ENCODE results near the gene GRIK3. TPM values are rescaled to one million over a fixed set of nuclear protein-coding genes. Genes with fewer than 3 reads are reported as not detected.
"Not testable (repeated sequence)": the region's sequence is repeated elsewhere in the genome, so short reads cannot be mapped to it uniquely, and the experiment has no call there.

GRIK3 gene
- not detected for total RNA-seq
- polyA plus RNA-seq = not detected
- total RNA-seq = 0 to 0.08 (median 0) reads per million in 6 experiments

GRCh38 chr1:37034121-37035013, at the start of gene GRIK3:
GRIK3 (minus strand) TSS chr1:37034515; CDS start chr1:37034108, 407 bp downstream.
- no peak for ATAC-seq

DNA sequence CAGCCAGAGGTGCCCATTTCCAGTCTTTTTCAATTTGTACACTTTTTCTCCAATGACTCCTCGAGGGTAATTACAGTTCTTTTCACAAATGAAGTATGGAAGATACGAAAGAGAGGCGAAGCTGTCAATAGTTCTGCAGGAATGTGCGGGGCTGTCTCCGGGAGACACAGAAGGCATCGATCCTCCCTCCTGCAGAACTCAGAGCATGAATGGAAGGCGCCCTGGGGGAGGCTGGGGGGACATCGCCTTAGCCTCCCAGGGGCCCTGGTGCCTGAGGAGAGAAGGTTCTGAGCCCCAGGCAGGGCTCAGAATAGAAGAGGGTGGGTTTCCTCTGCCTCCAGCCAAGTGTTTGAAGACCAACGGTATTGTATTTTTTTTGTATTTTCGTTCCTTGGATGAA, 49.7 kb upstream of the GRIK3 start:
- DNase-seq (no peak), ATAC-seq (no peak)
- H3K27ac Mint-ChIP-seq = no peak overlapping the region
- H3K4me1 Mint-ChIP-seq = no peaks in the 10 kb centered on the region
- peaks cover 4 to 42% (median 8%) of the 10 kb centered on the region in 5 donors for H3K27me3 Mint-ChIP-seq
- POLR2A ChIA-PET = no interaction called here
- no peaks in the 10 kb centered on the region for H3K36me3 Mint-ChIP-seq
- H3K9me3 Mint-ChIP-seq = peaks cover 0 to 4% (median 0%) of the 10 kb centered on the region in 9 donors
- no peak overlapping the region for H3K4me3 Mint-ChIP-seq

More at GRCh38 chr1:37034121-37035013, at the start of gene GRIK3:
- peak within 1 kb of the TSS in 3 of 10 donors; percentile 10 to 34 (median 26) for H3K4me3 Mint-ChIP-seq
- H3K27me3 Mint-ChIP-seq = peaks cover 30 to 78% (median 57%) of the 10 kb centered on the region in 5 donors
- no peaks in the 10 kb centered on the region for H3K36me3 Mint-ChIP-seq
- POLR2A ChIA-PET = no interaction called here
- peaks cover 0 to 3% (median 0%) of the 10 kb centered on the region in 9 donors for H3K9me3 Mint-ChIP-seq
- H3K27ac Mint-ChIP-seq = no peak within 1 kb of the TSS
- H3K4me1 Mint-ChIP-seq = peaks cover 10 to 17% (median 12%) of the 10 kb centered on the region in 4 donors
- no peak for DNase-seq

- DNase-seq (no peak), ATAC-seq (no peak)
- POLR2A ChIA-PET = no interaction called here
- Mint-ChIP-seq H3K9me3 (peaks cover 0 to 4% (median 0%) of the 10 kb centered on the region in 9 donors), H3K27me3 (peaks cover 4 to 42% (median 8%) of the 10 kb centered on the region in 5 donors), H3K36me3 (no peaks in the 10 kb centered on the region), H3K4me3 (no peak overlapping the region), H3K4me1 (no peaks in the 10 kb centered on the region), H3K27ac (no peak overlapping the region)
Measured at GRCh38 chr1:37083603-37084002, 49.3 kb upstream of the GRIK3 start.

GRCh38 chr1:37080296-37080986, 46.1 kb upstream of the GRIK3 start:
- H3K27ac Mint-ChIP-seq, H3K4me3 Mint-ChIP-seq, H3K36me3 Mint-ChIP-seq, H3K9me3 Mint-ChIP-seq, DNase-seq, H3K4me1 Mint-ChIP-seq, ATAC-seq, POLR2A ChIA-PET: not testable (repeated sequence)
- H3K27me3 Mint-ChIP-seq = peaks cover 2 to 30% (median 5%) of the 10 kb centered on the region in 5 donors

DNA sequence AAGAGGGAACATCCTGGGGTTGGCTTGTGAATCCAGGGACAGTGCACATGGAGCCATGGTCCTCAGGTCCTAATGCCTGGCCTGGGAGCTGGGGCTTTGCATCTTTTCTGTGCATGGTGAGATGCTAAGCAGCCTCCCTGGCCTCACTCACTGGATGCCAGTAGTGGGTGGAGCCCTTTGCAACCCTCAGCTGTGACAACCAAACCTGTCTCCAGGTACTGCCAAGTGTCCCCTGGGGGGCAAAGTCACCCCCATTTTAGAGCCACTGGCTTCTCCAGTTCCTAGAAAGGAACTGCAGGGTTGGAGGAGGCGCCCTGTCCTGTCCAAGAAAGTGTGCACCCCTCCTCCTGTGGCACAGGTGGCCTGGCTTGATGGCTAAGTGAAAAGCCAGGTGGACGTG, 44.6 kb upstream of the GRIK3 start:
- Mint-ChIP-seq H3K27me3 (peaks cover 0 to 19% (median 2%) of the 10 kb centered on the region in 5 donors), H3K36me3 (no peaks in the 10 kb centered on the region), H3K4me1 (no peaks in the 10 kb centered on the region), H3K9me3 (peaks cover 0 to 5% (median 0%) of the 10 kb centered on the region in 9 donors), H3K27ac (no peak overlapping the region), H3K4me3 (no peak overlapping the region)
- DNase-seq = no peak
- no peak for ATAC-seq
- POLR2A ChIA-PET = no interaction called here

GRCh38 chr1:37076168-37076567, 41.9 kb upstream of the GRIK3 start:
- Mint-ChIP-seq H3K9me3 (peaks cover 0 to 5% (median 0%) of the 10 kb centered on the region in 9 donors), H3K4me3 (no peak overlapping the region), H3K27ac (no peak overlapping the region), H3K27me3 (peaks cover 0 to 6% (median 0%) of the 10 kb centered on the region in 5 donors), H3K4me1 (no peaks in the 10 kb centered on the region), H3K36me3 (no peaks in the 10 kb centered on the region)
- ATAC-seq (no peak), DNase-seq (no peak)
- POLR2A ChIA-PET = no interaction called here

DNA sequence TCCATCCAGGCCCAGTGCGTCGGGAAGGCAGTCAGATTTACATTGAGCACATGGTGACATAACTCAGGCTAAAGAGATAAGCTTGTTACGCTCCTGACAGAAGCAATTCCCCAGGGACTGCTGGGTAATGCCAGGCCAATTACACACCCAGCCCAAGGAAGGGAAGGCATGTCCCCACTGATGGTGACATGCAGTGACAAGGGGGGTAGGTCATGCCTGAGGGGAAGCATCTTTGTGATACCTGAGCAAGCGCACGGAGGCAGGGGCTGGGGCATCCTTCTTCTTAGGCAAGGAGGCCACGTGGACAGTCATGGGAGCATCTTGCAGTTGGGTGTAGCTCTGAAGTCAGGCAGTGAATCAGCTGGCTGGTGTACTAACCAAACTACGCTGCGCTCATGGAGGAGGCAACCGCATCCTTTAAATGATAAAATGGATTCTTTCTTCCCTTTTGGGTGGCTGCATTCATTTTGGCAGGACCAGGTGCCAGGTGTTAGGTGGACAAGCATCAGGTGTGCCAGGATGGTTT, 39.6 kb upstream of the GRIK3 start:
- Mint-ChIP-seq H3K36me3 (no peaks in the 10 kb centered on the region), H3K4me1 (no peaks in the 10 kb centered on the region), H3K27ac (no peak overlapping the region), H3K4me3 (no peak overlapping the region), H3K27me3 (peaks cover 3 to 17% (median 6%) of the 10 kb centered on the region in 5 donors), H3K9me3 (peaks cover 0 to 5% (median 0%) of the 10 kb centered on the region in 9 donors)
- DNase-seq (no peak), ATAC-seq (no peak)
- POLR2A ChIA-PET = no interaction called here

- peaks cover 7 to 23% (median 11%) of the 10 kb centered on the region in 5 donors for H3K27me3 Mint-ChIP-seq
- peaks cover 0 to 3% (median 0%) of the 10 kb centered on the region in 9 donors for H3K9me3 Mint-ChIP-seq
- POLR2A ChIA-PET = no interaction called here
- H3K4me1 Mint-ChIP-seq = no peaks in the 10 kb centered on the region
- DNase-seq = no peak
- no peak for ATAC-seq
- no peak overlapping the region for H3K27ac Mint-ChIP-seq
- no peak overlapping the region for H3K4me3 Mint-ChIP-seq
- H3K36me3 Mint-ChIP-seq = no peaks in the 10 kb centered on the region
Measured at GRCh38 chr1:37073152-37073853, 39.0 kb upstream of the GRIK3 start.

- no peaks in the 10 kb centered on the region for H3K36me3 Mint-ChIP-seq
- ATAC-seq (no peak), DNase-seq (no peak)
- no peaks in the 10 kb centered on the region for H3K9me3 Mint-ChIP-seq
- H3K4me1 Mint-ChIP-seq = no peaks in the 10 kb centered on the region
- peaks cover 13 to 33% (median 17%) of the 10 kb centered on the region in 5 donors for H3K27me3 Mint-ChIP-seq
- POLR2A ChIA-PET = no interaction called here
- H3K4me3 Mint-ChIP-seq = no peak overlapping the region
- no peak overlapping the region for H3K27ac Mint-ChIP-seq
Measured at GRCh38 chr1:37071829-37072228, 37.5 kb upstream of the GRIK3 start.

- POLR2A ChIA-PET = no interaction called here
- ATAC-seq = no peak
- Mint-ChIP-seq H3K4me3 (no peak overlapping the region), H3K27me3 (peaks cover 14 to 45% (median 17%) of the 10 kb centered on the region in 5 donors), H3K36me3 (no peaks in the 10 kb centered on the region), H3K4me1 (no peaks in the 10 kb centered on the region), H3K9me3 (no peaks in the 10 kb centered on the region), H3K27ac (no peak overlapping the region)
- no peak for DNase-seq
Measured at GRCh38 chr1:37070126-37070525, 35.8 kb upstream of the GRIK3 start.

DNA sequence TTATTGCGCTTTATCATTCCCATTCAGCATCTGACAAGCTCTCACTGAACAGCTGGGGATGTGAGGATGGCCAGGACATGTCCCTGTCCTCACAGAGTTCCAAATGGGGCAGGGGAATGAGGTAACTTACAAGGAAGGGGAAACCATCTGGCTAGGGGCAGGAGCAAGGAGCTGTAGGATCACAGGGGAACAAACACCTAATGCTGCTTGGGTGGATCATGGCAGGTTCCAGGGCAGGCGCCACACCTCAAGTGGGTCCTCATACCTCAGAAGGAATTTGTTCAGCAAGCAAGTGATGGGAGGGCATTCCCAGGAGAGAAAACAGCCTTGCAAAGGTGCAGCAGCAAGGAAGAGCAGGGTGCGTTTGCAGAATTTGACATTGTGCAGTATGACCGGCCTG, 35.1 kb upstream of the GRIK3 start:
- Mint-ChIP-seq H3K36me3 (no peaks in the 10 kb centered on the region), H3K4me1 (no peaks in the 10 kb centered on the region), H3K27me3 (peaks cover 14 to 46% (median 17%) of the 10 kb centered on the region in 5 donors), H3K9me3 (no peaks in the 10 kb centered on the region), H3K4me3 (no peak overlapping the region), H3K27ac (no peak overlapping the region)
- no peak for DNase-seq
- POLR2A ChIA-PET = no interaction called here
- ATAC-seq = no peak

DNA sequence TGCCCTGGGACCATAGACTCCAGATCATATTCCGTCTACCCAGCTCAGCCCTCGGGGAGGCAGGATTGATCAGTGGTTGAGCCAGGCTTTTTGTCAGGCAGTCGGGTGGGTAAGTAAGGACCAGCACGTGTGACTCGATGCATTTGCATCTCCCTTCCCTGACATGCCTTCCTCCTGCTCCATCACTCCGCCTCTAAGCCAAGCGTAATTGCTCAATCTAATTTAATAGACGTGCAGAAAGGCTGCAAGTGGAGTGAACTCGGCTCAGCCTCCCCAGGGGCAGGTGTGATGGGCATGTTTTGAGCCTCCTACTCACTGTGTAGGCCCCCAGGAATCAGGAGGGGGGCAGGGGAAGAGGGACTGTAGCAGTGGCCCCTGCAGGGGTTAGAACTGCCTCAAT, 34.6 kb upstream of the GRIK3 start:
- POLR2A ChIA-PET = no interaction called here
- Mint-ChIP-seq H3K9me3 (no peaks in the 10 kb centered on the region), H3K4me3 (no peak overlapping the region), H3K36me3 (no peaks in the 10 kb centered on the region), H3K27me3 (peaks cover 14 to 51% (median 17%) of the 10 kb centered on the region in 5 donors), H3K27ac (no peak overlapping the region), H3K4me1 (no peaks in the 10 kb centered on the region)
- ATAC-seq (no peak), DNase-seq (no peak)
